ENCODE results near the gene AGPAT2.

AGPAT2 gene

GRCh38 chr9:136687721-136688223 is 515 bp upstream of the AGPAT2 start:
- no peak for DNase-seq (ENCODE audit: low read depth)

DNA sequence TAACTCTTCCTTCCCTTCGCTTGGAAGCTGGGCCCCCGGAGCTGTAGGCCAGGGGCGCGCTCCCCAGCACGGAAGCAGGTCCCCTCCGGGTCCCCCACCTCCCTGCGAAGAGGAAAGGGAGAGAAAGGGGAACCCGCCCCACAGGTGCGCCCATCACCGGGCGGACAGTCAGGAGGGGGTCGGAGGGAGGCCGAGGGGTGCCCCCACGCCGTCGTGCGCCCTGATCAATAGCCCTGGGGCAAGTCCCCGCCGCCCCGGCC is 793 bp downstream of the AGPAT2 start:
- DNase-seq (ENCODE audit: low read depth) = no peak

DNA sequence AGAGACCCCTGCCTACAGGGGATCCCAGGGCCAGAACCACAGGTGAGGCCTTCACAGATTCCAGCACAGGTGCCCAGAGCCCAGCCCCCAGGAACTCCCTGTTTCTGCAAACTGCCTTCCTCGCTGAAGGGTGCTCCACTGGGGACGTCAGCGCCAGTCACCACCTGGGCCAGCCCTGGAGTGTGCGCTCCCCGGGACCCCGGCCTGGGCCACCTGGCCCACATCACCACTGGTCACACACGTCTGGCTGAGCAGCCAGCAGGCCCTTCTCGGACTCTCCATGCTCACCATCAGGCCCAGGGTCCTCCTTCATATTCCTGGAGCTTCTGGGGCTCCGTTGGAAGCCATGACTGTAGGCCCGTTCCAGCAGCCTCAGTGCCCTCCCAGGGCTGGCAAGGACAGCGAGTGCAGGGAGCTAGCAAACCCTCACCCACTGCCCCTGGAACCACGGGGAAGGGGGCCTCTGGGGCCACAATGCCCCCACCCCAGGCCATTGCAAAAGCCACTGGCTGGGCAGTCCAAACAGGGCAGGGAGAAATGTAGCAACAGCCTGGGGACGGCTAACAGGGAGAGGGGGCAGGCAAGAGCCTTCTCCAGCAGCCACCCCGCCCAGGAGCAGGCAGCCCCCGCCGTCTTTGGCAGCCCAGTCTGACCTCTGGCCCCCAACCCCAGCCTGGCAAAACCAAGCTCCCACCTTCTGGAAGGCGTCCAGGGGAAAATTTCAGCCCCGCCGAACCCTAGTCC is 1.3 kb downstream of the AGPAT2 start:
- DNase-seq (ENCODE audit: low read depth) = no peak

DNA sequence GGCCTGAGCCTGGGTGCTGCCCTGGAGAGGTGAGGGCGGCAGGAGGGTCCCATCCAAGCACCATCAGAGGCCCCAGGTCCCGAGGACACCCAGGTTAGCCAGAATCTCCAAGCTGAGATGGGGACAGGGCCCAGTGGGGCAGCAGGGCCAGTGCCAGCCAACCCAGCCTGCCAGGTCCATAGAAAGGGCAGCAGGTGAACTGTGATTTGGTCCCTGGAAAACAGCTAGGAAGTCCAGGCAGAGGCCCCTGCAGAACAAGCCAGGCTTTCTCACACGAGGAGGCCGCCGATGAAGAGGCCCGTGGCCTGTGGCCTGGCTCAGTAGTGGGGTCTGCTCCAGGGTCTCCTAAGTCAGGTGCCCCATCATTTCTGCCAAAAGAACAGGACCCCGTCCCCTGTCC is 2.0 kb downstream of the AGPAT2 start:
- DNase-seq (ENCODE audit: low read depth) = no peak

DNA sequence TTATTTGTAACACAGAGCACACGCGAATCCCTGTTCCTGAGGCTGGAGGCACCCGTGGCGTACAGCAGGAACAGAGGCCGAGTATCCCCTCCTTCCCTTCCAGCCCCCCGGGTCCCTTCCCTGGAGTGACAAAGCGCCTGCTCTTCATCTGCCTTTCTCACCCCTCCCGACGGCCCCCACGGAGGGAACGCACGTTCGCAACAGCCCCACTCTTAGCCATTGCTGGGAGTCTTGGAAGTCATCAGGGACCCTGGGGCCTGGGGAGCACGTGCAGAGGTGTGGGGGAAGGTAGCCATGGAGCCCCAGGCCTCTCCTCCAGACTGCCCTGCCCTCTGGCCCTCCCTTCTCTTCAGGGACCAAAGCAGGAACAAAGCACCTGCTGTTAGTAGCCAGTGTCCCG is 2.5 kb downstream of the AGPAT2 start:
- no peak for DNase-seq (ENCODE audit: low read depth)

- DNase-seq (ENCODE audit: low read depth) = no peak
Observed at GRCh38 chr9:136684339-136684738, 2.9 kb downstream of the AGPAT2 start.

DNA sequence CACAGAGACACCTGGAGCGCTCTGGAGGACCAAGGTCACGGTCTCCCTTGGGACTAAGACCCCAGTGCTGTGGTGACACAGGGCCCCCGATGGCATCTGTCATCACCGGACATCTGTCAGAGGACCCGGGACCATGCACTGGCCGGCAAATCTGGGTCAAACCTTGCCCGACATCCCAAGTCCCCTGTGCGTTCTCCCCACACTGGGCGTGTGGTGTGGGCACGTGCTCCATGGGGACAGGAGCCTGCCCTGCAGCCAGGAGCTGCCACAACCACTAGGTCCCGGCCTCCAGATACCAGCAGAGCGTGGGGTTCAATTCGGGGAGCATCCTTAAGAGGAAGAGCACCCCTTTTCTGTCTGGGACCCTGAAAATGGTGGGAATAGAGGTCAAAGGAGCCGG is 3.5 kb downstream of the AGPAT2 start:
- no peak for DNase-seq (ENCODE audit: low read depth)

DNA sequence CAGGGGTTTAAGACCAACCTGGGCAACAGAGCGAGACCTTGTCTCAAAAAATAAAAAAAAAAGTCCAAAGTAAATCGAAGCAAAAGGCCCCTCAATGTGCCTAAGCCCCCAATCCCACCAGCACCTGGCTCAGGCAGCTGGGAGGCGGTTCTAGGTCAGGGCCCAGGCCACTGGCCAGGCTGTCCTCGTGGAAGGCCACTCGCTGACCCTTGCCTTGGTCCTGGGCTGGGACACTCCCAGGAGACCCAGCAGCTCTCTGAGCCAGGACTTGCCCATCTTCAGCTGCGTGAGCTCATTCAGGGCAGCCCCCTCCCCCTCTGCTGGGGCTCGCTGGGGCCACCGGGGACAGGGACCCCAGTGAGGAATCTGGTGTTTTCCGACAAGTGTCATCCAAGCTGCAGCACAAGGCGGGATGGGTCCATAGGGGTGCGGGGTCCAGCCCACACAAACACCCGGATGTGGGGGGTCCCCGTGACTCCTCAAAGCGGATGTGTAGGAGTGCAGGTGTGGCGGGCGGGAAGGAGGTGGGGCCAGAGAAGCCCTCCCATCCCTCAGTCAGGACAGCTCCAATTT is 4.0 kb downstream of the AGPAT2 start:
- no peak for DNase-seq (ENCODE audit: low read depth)

DNA sequence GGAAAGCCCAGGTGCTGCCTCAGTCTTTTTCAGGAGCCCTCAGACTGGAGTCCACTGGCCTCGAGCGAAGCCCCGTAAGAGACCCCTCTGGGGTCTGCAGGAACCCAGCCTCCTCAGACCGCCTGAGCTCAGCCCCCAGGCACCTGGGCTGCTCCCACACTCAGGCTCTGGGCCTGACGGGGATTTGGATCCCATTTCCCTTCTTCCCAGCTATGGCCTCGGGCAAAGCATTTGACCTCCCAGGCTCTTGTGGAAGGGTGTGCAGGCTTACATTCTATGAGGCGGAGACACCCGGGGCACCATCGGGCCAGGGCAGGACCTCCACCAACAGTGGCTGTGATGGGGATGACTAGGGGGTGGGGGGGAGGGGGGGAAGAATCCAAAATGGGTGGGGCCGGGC is 4.5 kb downstream of the AGPAT2 start:
- DNase-seq (ENCODE audit: low read depth) = no peak

GRCh38 chr9:136681945-136682699 is 5.1 kb downstream of the AGPAT2 start:
- no peak for DNase-seq (ENCODE audit: low read depth)

- no peak for DNase-seq (ENCODE audit: low read depth)
Observed at GRCh38 chr9:136681029-136681428, 6.2 kb downstream of the AGPAT2 start.

- peak; percentile 71 for DNase-seq (ENCODE audit: low read depth)
Observed at GRCh38 chr9:136679431-136679941, 7.8 kb downstream of the AGPAT2 start.

DNA sequence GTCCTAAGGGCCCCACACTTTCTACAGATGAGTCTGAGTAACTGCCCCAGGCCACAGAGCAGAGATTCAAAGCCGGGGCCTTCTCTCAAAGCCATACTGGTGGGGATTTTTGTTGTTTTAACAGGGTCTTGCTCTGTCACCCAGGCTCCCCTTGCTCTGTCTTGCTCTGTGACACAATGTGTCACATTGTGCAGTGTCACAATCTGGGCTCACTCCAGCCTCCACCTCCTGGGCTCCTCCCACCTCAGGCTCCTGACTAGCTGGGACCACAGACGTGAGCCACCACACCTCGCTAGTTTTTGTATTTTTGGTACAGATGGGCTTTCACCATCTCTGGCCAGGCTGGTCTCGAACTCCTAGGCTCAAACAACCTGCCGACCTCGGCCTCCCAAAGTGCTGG is 8.6 kb downstream of the AGPAT2 start:
- no peak for DNase-seq (ENCODE audit: low read depth)

GRCh38 chr9:136678034-136678433 is 9.2 kb downstream of the AGPAT2 start:
- no peak for DNase-seq (ENCODE audit: low read depth)

- DNase-seq (ENCODE audit: low read depth) = no peak
Observed at GRCh38 chr9:136676920-136677686, 10.2 kb downstream of the AGPAT2 start.

DNA sequence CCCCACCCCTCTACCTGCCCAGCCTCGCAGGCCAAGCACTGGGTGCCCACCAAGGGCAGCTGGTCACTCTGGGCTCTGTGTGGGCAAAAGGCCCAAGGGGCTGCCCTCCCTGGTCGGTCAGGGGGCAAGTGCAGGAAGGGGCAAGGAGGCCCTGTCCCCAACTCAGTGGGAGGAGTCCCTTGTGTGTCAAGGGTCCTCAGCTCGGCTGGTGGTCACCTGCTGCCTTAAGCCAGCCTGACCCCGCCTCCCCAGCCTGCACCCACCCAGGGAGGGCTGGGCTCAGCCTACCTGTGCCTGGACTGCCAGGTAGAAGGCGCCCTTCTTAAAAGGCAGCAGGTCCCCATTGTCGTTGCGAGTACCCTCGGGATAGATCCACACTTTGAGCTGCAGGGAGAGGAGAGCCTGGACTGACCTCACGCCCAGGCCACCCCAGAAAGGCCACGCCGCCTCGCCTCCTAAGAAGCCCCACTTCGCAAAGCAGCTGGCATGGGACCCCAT is 10.9 kb downstream of the AGPAT2 start:
- DNase-seq (ENCODE audit: low read depth) = no peak

DNA sequence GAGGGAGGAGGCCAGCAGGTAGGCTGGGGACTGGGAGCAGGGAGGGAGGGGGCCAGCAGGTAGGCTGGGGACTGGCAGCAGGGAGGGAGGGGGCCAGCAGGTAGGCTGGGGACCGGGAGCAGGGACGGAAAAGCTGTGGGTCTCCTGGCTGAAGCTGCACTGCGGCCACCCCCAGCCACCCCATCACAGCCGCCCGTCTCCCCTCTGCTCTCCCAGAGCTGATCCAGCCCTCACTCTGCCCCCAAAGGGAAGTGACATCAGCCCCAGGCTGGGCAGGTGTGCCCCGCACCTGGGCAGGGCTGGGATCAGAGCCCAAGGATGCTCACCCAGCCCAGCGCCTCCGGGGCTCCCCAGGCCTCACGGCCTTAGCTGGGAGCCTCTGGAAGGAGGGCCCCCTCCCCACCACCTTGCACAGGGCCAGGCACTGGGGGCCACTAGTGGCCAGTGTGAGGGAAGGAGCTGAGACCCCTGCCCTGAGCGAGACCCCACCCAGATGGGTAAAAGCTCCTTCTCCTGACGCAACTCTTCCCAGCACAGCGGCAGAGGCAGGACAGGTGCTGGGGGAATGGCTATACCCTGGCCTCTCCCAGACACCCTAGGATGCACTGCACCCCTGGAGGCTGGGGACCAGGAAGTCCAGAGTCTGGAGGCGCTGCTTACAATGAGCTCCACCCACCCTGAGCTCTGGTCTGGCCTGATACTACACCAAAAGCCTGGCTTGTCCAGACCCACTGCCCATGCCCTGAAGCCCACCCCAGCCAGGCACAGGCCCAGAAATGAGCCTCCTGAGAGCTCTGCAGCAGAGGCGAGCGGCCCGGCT is 11.6 kb downstream of the AGPAT2 start:
- DNase-seq (ENCODE audit: low read depth) = no peak

DNA sequence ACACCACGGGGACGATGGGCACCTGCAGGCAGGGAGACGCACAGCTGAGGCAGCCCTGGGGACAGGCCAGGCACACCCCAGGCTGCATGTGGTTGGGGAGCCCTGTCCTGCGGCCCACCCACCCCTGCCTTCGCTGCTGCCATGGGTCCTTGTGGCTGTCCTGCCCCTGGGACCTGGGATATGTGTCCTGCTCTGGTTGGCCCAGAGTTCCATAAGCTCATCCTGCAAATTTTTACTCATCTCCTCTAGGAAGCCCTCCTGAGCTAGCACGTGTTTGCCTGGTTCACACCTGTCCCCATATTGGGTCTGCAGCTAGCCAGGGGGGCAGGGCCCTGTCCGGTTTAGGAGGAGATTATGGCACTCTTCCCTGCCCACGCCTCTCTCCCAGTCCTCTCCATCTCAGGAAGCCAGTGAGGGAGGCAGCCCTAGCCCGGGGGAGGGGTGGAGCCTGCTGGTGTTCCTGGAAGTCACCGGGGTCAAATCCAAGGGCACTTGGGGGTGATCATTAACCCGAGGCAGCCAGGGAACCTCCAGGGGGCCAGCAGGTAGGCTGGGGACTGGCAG is 12.4 kb downstream of the AGPAT2 start:
- DNase-seq (ENCODE audit: low read depth) = no peak

- no peak for DNase-seq (ENCODE audit: low read depth)
Observed at GRCh38 chr9:136673975-136674785, 13.1 kb downstream of the AGPAT2 start.
